HG03460 (cell line): ENCODE data around the gene PYGB.
A peak's percentile ranks its signal among the peaks of the same experiment; 100 is the strongest.
"Not testable (repeated sequence)": the region's sequence is repeated elsewhere in the genome, so short reads cannot be mapped to it uniquely, and the experiment has no call there.

Experiments used
- ATAC-seq: cut with Tn5 transposase; IDR thresholded peaks from one replicate; pipeline ENCODE4 v1.9.1; 2021; ENCODE audit not compliant: unreplicated experiment

Gene PYGB

DNA sequence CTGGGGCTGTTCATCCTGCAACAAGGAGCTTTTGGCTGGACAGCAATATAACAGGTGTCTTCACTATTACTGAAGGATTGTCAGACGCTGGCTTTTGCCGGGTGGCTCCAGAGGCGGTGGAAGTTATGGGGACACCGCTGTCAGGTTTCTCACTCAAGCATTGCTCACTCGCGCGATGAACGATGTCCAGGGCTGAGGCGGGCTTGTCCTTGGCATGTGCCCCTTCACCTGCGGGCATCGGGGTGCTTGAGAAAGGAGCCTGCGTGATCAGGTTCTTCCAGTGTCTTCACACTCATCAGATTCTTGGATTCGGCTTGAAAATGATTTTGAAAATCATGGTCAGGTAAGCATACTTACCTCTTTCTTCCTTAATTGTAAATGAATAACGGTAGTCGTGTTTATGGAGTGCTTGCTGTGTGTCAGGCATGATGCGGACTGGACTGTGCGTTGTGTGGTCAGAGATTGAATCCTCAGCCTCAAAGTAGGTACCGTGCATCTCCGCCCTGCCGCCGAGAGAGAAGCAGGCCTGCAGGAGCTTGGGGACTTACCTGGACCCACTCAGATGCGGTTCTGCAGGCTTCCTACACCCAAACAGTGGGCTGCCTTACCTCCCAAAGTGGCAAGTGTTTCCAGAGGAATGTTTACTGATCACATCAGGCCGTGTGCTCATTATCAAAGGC, 18.3 kb upstream of the PYGB start:
- no peak for ATAC-seq

DNA sequence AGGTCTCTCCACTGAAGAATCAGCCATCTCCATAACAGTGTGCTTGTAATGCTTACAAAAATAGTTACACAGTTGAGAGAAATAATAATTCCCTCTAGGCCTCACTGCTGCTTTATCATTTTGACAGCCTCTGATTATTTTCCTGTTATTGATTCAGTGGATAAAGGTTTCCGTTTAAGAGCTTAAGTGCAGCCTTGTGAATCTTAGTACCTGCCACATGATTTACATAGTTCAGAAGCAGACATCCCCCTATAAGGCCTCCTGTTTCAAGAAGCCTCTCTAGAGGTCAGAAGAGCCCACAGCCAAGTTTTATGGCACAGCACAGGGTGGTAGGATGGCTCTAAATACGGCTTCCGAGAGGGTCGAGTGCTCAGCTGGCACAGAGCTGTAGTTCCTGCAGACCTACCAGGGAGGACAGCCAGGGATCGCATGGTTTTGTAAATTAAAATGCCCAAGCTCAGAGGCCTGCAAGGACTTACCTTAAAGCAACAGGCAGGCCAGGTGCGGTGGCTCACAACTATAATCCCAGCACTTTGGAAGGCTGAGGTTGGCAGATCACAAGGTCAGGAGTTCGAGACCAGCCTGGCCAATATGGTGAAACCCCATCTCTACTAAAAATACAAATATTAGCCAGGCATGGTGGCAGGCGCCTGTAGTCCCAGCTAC, 17.6 kb upstream of the PYGB start:
- peak; percentile 78 for ATAC-seq

- ATAC-seq = no peak
These were observed 14.7 kb upstream of the PYGB start for GRCh38 chr20:25233016-25233772.

GRCh38 chr20:25234009-25234849, 13.7 kb upstream of the PYGB start:
- ATAC-seq = not testable (repeated sequence)

GRCh38 chr20:25236450-25237304, 11.2 kb upstream of the PYGB start:
- no peak for ATAC-seq

- no peak for ATAC-seq
These were observed 10.1 kb upstream of the PYGB start for GRCh38 chr20:25237610-25238318.

GRCh38 chr20:25238319-25239037, 9.4 kb upstream of the PYGB start:
- ATAC-seq = no peak

- no peak for ATAC-seq
These were observed 8.2 kb upstream of the PYGB start for GRCh38 chr20:25239387-25240370.

DNA sequence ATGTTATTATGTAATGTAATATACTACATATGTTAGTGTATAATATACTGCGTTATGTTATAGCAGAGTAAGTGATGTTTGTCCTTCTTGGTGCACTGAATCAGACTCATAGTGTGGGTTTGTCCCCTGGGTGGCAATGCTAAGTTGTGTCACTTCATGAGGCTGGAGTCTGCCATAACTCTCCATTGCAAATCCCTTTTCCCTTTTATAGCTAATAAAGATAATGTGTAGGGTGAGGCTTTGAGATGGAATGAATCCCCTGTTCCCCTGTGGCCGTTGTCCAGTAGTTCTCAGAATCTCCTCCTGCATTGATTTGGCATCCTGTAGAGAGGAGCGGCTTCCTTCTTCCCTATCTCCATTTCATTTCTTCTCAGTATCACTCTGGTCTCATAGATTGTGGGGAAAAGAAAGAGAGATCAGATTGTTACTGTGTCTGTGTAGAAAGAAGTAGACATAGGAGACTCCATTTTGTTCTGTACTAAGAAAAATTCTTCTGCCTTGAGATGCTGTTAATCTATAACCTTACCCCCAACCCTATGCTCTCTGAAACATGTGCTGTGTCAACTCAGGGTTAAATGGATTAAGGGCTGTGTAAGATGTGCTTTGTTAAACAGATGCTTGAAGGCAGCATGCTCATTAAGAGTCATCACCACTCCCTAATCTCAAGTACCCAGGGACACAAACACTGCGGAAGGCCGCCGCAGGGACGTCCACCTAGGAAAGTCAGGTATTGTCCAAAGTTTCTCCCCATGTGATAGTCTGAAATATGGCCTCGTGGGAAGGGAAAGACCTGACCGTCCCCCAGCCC, 6.8 kb upstream of the PYGB start:
- ATAC-seq = not testable (repeated sequence)

- ATAC-seq = not testable (repeated sequence)
These were observed 6.3 kb upstream of the PYGB start for GRCh38 chr20:25241659-25241955.

GRCh38 chr20:25242231-25242630, 5.7 kb upstream of the PYGB start:
- no peak for ATAC-seq

DNA sequence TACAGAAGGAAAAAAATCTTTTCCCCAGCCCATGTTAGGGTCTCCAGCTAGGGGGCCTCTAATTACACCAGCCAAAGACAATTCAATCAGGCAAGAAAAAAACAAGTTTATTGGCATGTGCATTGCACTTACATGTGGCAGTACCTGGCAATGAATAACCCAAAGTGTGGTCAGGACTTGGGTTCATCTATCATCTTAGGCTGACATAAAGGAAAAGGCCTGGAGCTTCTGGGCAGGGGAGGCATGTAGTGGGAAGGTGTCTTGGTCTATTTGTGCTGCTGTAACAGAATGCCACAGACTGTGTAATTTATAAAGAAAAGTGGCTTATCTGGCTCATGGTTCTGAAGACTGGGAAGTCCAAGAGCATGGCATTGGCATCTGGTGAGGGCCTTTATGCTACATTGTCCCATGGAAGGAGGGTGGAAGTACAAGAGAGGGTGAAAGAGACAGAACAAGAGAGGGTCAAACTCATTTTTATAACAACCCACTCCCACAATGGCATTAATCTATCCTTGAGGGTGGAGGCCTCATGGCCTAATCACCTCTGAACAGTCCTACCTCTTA, 4.4 kb upstream of the PYGB start:
- ATAC-seq = no peak

DNA sequence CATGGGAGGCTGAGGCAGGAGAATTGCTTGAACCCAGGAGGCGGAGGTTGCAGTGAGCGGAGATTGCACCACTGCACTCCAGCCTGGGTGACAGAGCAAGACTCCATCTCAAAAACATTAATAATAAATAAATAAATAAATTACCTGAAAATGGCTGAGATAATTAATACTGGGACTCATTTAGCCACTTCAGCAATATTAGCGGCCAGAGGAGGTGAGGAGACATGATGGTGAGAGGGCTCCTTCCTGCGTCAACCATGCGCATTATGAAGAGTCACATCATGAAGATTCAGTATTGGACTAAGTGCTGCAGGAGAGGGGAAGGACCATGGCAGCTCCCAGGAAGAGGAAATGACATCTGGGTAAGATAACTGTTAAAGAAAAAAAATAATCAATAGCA, 2.9 kb upstream of the PYGB start:
- ATAC-seq = no peak

GRCh38 chr20:25245461-25245860, 2.4 kb upstream of the PYGB start:
- ATAC-seq = no peak

DNA sequence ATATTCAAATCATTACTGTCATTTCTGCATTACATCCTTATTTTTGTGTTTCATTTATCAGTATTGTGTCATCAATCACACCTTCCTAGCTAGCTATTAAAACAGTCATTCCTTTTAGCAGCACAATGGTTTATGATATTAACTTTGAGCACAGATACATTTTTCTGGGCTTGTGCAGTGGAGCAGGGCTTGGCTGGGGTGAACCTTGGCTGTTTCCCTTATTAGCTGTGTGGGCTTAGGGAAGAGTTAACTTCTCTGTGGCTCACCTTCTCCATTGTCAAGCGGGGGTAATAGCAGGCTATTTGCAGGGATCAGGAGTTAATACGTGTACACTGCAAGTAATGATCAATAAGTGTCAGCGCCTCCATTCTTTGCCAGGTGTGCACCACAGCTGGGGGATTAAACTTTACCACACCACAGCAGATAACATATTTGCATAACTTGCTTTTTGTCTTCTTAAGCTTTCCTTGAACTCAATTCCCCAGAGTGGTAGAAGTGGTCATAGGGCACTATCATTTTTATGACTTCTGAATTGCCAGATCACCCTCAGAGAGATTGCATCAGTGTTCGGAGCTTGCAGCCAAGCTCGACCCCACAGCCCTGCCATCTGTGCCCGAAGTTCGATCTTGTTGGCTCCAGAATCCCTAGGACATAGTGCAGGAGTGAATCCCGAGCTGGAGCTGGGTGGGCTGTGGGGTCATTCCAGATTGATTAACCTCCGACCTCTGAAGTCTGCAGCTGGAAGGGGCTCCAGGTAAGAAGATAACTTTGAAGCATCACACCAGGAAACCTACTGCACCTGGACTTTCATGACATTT, 1.5 kb upstream of the PYGB start:
- peak; percentile 31 for ATAC-seq

DNA sequence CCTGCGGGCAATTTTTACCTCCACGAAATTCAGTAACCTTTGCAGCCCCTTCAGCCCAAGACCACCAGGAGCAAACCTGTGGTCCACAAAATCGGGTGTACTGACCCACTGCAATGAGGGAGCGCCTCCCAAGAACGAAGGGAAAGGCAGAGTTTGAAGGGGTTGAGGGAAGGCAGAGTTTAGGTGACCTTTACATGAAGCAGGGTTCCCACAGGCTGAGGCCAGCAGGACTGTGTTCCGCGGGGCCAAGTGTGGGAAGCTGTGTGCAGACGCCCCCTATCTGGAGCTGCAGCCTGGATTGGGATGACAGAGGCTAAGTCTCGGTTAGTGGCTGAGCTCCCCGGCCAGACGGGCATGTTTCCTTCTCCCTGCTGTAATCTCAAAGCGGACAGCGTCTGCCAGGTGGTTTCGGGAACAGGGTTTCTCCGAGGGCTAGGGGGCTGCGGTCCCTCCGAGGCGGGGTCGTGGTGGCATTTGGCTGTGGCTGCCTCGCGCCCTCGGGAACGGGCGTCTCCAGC, 826 bp upstream of the PYGB start:
- ATAC-seq = peak; percentile 0
